GM12878 (cell line): ENCODE measurements around the gene DNAJB11.

Source experiments
- HDAC2 ChIP-seq: fragments of 200-600 bp; sonication (generic); IDR thresholded peaks from 2 replicates; pipeline ENCODE4 v1.6.1; 2017
- MTA2 ChIP-seq: fragments of 450-650 bp; IDR thresholded peaks from 2 replicates; pipeline ENCODE4 v1.6.1; 2016; ENCODE audit warnings: low read depth, mild to moderate bottlenecking, moderate library complexity
- PKNOX1 ChIP-seq: fragments of 450-650 bp; IDR thresholded peaks from 2 replicates; pipeline ENCODE4 v1.6.1; 2016; ENCODE audit warnings: mild to moderate bottlenecking
- RB1 ChIP-seq: fragments of 450-650 bp; formaldehyde crosslinking; IDR thresholded peaks from 2 replicates; pipeline ENCODE4 v1.6.1; 2017; ENCODE audit warnings: mild to moderate bottlenecking, borderline replicate concordance
- SRF ChIP-seq, 2 experiments: IDR thresholded peaks; 2 replicates each; pipeline ENCODE4 v1.6.1; 2011; ENCODE audit warnings: low read depth in 2 of 2, low read length in 2 of 2, mild to moderate bottlenecking in 1 of 2, moderate library complexity in 1 of 2
- USF1 ChIP-seq: IDR thresholded peaks from 2 replicates; pipeline ENCODE4 v1.6.1; 2011; ENCODE audit warnings: borderline replicate concordance, low read depth, mild to moderate bottlenecking, moderate library complexity, mixed read lengths, low read length; ENCODE audit not compliant: insufficient read depth; ENCODE audit errors: extremely low read length
- TF ChIP-seq, protein P1 (sequence below), 3 experiments: IDR thresholded peaks in 2 of 3; conservative IDR thresholded peaks in 1 of 3; 2 replicates each; pipeline ENCODE4 v1.5.1; 2011; ENCODE audit warnings: low read depth in 3 of 3, low read length in 3 of 3, mild to moderate bottlenecking in 3 of 3, control low read depth in 2 of 3, moderate library complexity in 2 of 3, inconsistent platforms in 1 of 3, mixed read lengths in 1 of 3; ENCODE audit not compliant: control insufficient read depth in 2 of 3, insufficient read depth in 1 of 3; ENCODE audit errors: extremely low read depth in 1 of 3
- TF ChIP-seq, protein P2 (sequence below): IDR thresholded peaks from 2 replicates; pipeline ENCODE4 v1.6.1; 2012; ENCODE audit warnings: low read length, inconsistent platforms

GRCh38 chr3:186587183-186587582 is 16.7 kb downstream of the DNAJB11 start:
- TF ChIP-seq, protein P1, sequence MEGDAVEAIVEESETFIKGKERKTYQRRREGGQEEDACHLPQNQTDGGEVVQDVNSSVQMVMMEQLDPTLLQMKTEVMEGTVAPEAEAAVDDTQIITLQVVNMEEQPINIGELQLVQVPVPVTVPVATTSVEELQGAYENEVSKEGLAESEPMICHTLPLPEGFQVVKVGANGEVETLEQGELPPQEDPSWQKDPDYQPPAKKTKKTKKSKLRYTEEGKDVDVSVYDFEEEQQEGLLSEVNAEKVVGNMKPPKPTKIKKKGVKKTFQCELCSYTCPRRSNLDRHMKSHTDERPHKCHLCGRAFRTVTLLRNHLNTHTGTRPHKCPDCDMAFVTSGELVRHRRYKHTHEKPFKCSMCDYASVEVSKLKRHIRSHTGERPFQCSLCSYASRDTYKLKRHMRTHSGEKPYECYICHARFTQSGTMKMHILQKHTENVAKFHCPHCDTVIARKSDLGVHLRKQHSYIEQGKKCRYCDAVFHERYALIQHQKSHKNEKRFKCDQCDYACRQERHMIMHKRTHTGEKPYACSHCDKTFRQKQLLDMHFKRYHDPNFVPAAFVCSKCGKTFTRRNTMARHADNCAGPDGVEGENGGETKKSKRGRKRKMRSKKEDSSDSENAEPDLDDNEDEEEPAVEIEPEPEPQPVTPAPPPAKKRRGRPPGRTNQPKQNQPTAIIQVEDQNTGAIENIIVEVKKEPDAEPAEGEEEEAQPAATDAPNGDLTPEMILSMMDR (IDR thresholded peaks at IDR 0.05 in 2 of 3, conservative IDR thresholded peaks at IDR 0.05 in 1 of 3; ENCODE audit: control insufficient read depth in 2 of 3, extremely low read depth in 1 of 3, insufficient read depth in 1 of 3, low read depth in 3 of 3, low read length in 3 of 3) = no peak
- TF ChIP-seq, protein P2, sequence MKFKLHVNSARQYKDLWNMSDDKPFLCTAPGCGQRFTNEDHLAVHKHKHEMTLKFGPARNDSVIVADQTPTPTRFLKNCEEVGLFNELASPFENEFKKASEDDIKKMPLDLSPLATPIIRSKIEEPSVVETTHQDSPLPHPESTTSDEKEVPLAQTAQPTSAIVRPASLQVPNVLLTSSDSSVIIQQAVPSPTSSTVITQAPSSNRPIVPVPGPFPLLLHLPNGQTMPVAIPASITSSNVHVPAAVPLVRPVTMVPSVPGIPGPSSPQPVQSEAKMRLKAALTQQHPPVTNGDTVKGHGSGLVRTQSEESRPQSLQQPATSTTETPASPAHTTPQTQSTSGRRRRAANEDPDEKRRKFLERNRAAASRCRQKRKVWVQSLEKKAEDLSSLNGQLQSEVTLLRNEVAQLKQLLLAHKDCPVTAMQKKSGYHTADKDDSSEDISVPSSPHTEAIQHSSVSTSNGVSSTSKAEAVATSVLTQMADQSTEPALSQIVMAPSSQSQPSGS = no peak
- TF ChIP-seq USF1 (no peak), MTA2 (no peak), HDAC2 (no peak), PKNOX1 (no peak), SRF (IDR thresholded peaks at IDR 0.05; ENCODE audit: low read depth in 2 of 2, low read length in 2 of 2) (no peak), RB1 (no peak)
